Cardiac septum (tissue), 1 donor: Measurements from ENCODE around the gene SLC35B2. TPM values are rescaled to one million over a fixed set of nuclear protein-coding genes. Genes with fewer than 3 reads are reported as not detected.

Experiments used
- DNase-seq: peaks from one replicate; pipeline ENCODE4 v3.0.0-alpha.2; 2020; ENCODE audit warnings: low spot score
- intact Hi-C: fragments of 100-400 bp; cut with DNase I; formaldehyde crosslinking; loops from one replicate; pipeline ENCODE4 v1.14.0; 2022
- long read RNA-seq: library from polyadenylated mRNA; unstranded; transcript quantifications from one replicate; pipeline ENCODE4 v2.0.0, GENCODE V29; 2021
- total RNA-seq: library from RNA; stranded (reverse); fragmentation: NEBNext Ultra II Directional; extraction: Animal tissue kit (Norgen Biotek cat#: 25700); gene quantifications from one replicate; pipeline ENCODE4 v1.2.1, GENCODE V29; 2021
- donor health status: DM: no; HTN: no; CAD: no.

Gene SLC35B2, protein sequence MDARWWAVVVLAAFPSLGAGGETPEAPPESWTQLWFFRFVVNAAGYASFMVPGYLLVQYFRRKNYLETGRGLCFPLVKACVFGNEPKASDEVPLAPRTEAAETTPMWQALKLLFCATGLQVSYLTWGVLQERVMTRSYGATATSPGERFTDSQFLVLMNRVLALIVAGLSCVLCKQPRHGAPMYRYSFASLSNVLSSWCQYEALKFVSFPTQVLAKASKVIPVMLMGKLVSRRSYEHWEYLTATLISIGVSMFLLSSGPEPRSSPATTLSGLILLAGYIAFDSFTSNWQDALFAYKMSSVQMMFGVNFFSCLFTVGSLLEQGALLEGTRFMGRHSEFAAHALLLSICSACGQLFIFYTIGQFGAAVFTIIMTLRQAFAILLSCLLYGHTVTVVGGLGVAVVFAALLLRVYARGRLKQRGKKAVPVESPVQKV
- 23.2 TPM for total RNA-seq
- long read RNA-seq, transcript SLC35B2-201 (3 exons, 1,898 nt): minor isoform, 8 of 100 reads
- long read RNA-seq, transcript SLC35B2-202 (4 exons, 2,043 nt): major isoform, 78 of 100 reads
- long read RNA-seq, partial matches to known transcripts: 3 of 100 reads
- long read RNA-seq, other reads (novel, unspliced or antisense): 8 of 100 reads

GRCh38 chr6:44257025-44257752, at the start of gene SLC35B2:
TSS of gene SLC35B2 (minus strand) at chr6:44257528. CDS start at chr6:44257410, 118 bp downstream.
- DNase-seq: no peak
- intact Hi-C loops: loop anchor here (2.0 kb wide), 1 partner anchor 84 kb away; no protein-coding TSS in a partner anchor

GRCh38 chr6:44306710-44307109, 49.4 kb upstream of the SLC35B2 start:
- DNase-seq: no peak
- intact Hi-C loops: no loop called here

- DNase-seq: no peak
- intact Hi-C loops: no loop called here
Measured at GRCh38 chr6:44305200-44305725, 47.9 kb upstream of the SLC35B2 start.

DNA sequence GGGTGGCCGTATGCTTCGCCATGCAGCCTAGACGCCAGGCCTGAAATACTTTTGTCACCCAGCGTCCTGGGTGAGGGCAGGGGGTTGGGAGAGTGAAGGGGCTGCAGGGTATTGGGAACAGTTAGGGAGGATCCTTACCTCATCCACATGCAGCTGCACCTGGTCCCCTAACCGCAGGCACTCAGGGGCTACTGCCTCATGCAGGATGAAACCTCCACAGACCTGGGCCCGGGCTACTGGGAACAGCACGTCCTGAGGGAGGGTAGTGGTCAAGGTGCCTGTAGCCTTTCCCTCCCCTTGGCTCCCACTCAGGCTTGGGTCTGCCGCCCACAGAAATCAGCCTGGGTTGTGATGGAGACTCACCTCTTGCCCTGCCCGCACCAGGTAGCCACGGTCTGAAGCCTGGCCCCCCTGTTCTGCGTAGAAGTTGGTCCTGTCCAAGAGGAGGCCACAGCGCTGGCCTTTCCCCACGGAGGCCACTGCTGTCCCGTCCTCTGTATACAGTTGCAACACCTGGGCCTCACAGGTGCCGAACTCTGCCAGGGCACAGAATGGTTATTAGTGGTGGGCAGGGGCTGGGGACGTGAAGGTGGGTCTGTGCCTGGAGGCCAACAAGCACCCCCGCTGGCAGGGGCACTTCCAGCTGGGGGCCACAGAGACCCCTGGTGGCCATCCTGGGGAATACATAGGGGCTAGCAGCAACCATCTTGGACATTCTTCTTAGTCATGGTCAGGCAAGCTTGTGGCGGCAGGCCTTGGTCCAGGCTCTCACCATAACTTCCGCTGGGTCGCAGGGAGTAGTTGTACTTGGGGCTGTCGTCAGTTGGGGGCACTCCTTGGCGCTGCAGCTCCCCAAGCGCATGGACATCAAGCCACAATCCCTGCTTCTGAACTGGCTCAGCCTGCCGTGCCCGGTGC, 47.2 kb upstream of the SLC35B2 start:
- intact Hi-C loops: no loop called here

GRCh38 chr6:44303842-44304241, 46.5 kb upstream of the SLC35B2 start:
- DNase-seq: no peak
- intact Hi-C loops: no loop called here

More for the DNA sequence above, 47.2 kb upstream of the SLC35B2 start:
- DNase-seq: no peak

GRCh38 chr6:44302856-44303255, 45.5 kb upstream of the SLC35B2 start:
- no peak for DNase-seq
- intact Hi-C loops: no loop called here

DNA sequence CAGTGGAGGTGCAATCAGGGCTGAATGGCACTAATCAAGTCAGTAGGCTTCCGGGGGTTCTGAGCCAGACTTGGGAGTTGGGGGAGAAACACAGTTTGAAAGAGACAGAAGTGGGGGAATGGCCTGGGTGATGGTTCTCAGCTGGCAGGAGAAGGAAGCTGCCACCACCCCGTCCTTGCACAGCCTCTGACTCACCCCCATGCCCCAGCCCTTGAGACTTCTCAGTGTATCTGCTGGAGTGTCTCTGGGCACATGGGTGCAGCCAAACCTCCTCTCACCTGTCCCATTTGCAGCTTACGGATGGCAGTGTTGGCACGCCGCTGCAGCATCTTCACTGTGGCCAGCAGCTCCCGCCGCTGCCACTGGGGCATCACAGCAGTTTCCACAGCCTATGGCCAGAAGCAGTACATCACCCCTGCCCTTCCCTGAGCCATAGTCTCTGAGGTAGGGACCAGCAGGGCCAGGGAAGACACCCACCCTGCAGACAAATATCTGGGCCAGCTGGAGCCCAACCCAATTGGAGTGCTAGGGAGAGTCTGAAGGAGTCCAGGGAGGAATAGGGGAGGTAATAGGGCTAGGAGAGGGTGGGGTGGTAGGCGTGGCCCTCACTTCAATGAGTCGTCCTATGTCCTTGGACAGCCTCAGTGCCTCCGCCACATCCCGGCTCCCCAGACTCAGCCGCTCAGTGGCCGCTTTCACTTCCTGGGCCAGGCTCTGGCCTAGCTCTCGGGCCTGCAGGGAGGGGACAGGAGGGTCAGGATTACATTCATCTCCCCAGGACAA, 44.6 kb upstream of the SLC35B2 start:
- intact Hi-C loops: no loop called here
- DNase-seq: no peak

DNA sequence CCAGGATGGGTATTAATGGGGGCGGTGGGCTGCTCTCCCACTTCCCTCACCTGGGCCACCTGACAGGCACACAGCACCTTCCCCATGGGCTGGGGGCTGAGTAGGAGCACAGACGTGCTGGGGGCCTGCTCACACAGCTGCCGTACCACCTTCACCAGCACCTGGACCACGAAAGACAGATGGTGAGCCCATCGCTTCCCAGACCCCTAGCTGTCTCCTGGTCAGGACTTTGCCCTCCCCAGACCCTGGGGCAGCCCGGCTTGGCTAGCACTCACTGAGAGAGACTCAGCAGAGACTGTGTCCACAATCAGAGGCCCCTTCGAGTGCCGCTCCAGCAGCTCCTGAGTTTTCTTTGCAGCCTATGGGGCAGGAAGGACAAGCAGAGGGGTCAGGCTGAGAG, 43.8 kb upstream of the SLC35B2 start:
- DNase-seq: no peak
- intact Hi-C loops: no loop called here

GRCh38 chr6:44300292-44300823, 43.0 kb upstream of the SLC35B2 start:
- no peak for DNase-seq
- intact Hi-C loops: no loop called here

DNA sequence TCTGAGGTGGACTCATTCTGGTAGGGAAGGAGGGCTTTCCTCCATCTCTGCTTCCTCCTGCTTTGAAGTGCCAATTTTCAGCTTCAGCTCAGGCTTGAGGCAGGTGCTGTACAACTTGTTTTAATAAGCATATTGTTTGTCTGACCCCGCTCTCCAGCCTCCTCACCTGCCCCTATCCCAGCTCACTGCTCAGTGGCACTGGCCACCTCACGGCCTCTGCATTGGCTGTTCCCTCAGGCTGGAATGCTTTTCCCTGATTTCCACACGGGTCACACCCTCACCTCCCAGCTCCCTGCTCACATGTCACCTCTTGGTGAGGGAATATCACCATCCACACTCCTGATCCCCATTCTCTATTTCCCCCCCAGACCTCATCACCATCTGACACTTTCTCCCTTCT, 41.5 kb upstream of the SLC35B2 start:
- no peak for DNase-seq
- intact Hi-C loops: no loop called here

- DNase-seq: no peak
- intact Hi-C loops: no loop called here
Measured at GRCh38 chr6:44298055-44298803, 40.9 kb upstream of the SLC35B2 start.

GRCh38 chr6:44297063-44298038, 40.0 kb upstream of the SLC35B2 start:
- intact Hi-C loops: no loop called here
- DNase-seq: no peak

GRCh38 chr6:44294832-44295791, 37.8 kb upstream of the SLC35B2 start:
- DNase-seq: no peak
- intact Hi-C loops: no loop called here

GRCh38 chr6:44292661-44293365, 35.5 kb upstream of the SLC35B2 start:
- no peak for DNase-seq
- intact Hi-C loops: no loop called here

- intact Hi-C loops: no loop called here
- DNase-seq: no peak
Measured at GRCh38 chr6:44291841-44292240, 34.5 kb upstream of the SLC35B2 start.
